Esophagus squamous epithelium (tissue), 4 donors: ENCODE data around the gene PNKD.

Experiments used
- CTCF ChIP-seq, 6 experiments: fragments of 450-650 bp in 4 of 6; fragments of 200-600 bp in 2 of 6; sonication (generic) in 2 of 6; IDR thresholded peaks; one replicate each; pipeline ENCODE4 v1.5.1; 2016 to 2019; ENCODE audit warnings: antibody characterized with exemption in 6 of 6, mild to moderate bottlenecking in 4 of 6, moderate library complexity in 4 of 6
- POLR2A ChIP-seq, 4 donors: fragments of 450-650 bp; IDR thresholded peaks; one replicate each; pipeline ENCODE4 v1.6.1; 2017; ENCODE audit warnings: antibody characterized with exemption in 4 of 4, mild to moderate bottlenecking in 4 of 4, moderate library complexity in 3 of 4

DNA sequence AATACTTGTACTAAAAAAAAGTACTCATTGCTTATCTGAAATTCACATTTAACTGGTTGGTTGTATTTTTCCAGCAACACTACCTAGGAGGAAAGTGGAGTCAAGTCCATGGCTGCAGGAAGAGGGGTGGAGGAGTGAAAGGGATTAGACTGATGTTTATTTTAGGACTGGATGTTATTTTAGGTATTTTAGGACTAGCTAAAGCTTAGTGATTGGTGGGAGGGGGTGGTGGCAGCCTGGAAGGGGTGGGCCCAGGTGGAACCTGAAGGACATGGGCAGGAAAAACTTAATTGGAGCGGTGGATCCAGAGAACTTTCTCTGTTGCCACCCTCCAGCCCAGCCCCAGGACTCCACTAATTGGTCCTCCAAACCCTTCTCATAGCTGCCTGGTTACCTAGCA, 25.9 kb downstream of the PNKD start:
- TF ChIP-seq CTCF (IDR thresholded peaks at IDR 0.05) (no peak), POLR2A (IDR thresholded peaks at IDR 0.05) (no peak)
